ENCODE results near the gene UCHL3.
A peak's percentile ranks its signal among the peaks of the same experiment; 100 is the strongest.

The UCHL3 gene

DNA sequence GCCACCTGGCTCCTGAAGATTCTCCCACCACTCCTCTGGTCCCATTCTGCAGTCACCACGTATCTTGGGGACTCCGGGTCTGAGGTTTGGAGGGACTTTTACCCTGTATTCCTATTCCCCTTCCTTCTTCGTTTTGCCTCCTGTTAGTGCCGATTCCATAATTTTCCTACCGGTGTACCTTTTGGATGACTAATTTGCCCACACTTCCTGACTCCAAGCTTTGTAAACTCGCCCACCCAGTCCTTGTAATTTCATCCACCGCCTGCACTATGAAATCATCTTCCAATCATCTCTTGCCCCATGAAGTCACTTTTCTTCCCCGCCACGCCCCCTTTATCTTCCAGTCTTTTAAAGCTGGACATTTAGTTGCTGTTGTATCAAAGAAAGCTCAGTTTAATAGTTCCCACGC, 572 bp downstream of the UCHL3 start:
- peak; percentile 41 for DNase-seq (ENCODE audit: low read depth)

GRCh38 chr13:75554464-75554863, 4.9 kb downstream of the UCHL3 start:
- no peak for DNase-seq (ENCODE audit: low read depth)

- no peak for DNase-seq (ENCODE audit: low read depth)
Measured at GRCh38 chr13:75554981-75555380, 5.4 kb downstream of the UCHL3 start.

- no peak for DNase-seq (ENCODE audit: low read depth)
Measured at GRCh38 chr13:75555836-75556235, 6.2 kb downstream of the UCHL3 start.

DNA sequence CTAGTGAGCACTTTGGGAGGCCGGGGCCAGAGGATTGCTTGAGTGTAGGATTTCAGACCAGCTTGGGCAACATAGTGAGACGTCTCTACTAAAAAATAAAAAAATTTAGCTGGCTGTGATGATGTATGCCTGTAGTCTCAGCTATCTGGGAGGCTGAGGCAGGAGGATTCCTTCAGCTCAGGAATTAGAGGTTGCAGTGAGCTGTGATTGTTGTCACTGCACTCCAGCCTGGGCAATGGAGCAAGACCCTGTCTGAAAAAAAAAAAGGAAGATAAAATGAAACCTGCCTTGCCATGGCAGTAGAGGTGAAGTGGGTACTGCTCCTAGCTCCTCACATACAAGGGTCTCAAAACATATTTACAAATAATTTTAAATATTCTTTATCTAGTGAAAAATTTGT, 7.4 kb downstream of the UCHL3 start:
- DNase-seq (ENCODE audit: low read depth) = no peak

GRCh38 chr13:75558145-75558840, 8.7 kb downstream of the UCHL3 start:
- DNase-seq (ENCODE audit: low read depth) = no peak

- peak; percentile 17 for DNase-seq (ENCODE audit: low read depth)
Measured at GRCh38 chr13:75566658-75567057, 17.1 kb downstream of the UCHL3 start.

- no peak for DNase-seq (ENCODE audit: low read depth)
Measured at GRCh38 chr13:75569576-75569975, 20.0 kb downstream of the UCHL3 start.

GRCh38 chr13:75579529-75579928, 29.9 kb downstream of the UCHL3 start:
- DNase-seq (ENCODE audit: low read depth) = no peak

DNA sequence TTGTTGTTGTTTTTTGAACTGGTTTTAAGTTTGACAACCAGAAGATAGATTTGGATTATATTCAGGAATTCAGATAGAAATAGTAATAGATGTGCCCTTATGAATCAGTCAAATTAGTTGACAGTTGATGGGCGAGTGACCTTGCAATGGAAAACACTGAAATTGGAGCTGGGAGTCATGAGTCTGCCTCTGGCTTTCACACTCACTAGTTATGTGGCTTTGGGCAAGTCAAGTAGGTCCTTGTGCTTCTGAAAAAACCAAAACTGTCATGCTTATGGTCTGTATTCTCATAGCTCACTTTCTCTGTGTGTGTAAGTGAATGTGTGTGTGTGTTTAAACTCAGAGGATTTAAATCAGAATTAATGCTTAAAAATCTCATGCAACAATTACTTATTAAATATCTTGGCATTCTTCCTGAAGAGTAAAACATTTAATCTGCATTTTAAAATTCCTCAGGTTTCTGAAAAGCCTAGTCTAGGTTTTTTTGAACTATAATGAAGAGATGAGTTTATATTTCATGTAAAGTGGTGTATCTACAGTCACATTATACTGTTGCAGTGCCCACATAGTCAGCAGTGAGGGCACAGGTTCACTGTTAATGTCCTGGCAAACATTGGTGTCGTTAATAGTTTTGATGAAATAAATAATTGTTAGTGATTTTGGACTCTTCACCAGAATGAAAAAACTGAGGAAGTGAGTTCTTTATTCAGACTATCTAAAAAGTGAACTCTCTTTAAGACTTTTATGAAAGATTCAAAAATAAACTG, 32.5 kb downstream of the UCHL3 start:
- DNase-seq (ENCODE audit: low read depth) = no peak

GRCh38 chr13:75583091-75583490, 33.5 kb downstream of the UCHL3 start:
- no peak for DNase-seq (ENCODE audit: low read depth)

DNA sequence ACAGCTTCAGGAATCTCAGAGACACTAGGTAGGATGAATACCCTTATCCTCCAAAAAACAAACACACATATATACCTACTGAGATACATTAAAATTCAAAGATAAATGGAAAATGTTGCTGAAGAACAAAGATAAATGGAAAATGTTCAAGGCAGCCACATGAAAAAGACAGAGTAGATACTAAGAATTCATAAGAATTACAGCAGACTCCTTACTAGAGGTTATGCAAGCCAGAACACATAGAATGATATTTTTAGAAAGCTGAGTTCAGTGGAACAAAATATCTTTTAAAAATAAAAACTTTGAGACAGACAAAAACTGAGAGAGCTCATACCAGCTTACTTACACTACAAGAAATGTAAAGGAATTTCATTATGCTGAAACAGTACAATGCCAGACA, 35.6 kb downstream of the UCHL3 start:
- no peak for DNase-seq (ENCODE audit: low read depth)

DNA sequence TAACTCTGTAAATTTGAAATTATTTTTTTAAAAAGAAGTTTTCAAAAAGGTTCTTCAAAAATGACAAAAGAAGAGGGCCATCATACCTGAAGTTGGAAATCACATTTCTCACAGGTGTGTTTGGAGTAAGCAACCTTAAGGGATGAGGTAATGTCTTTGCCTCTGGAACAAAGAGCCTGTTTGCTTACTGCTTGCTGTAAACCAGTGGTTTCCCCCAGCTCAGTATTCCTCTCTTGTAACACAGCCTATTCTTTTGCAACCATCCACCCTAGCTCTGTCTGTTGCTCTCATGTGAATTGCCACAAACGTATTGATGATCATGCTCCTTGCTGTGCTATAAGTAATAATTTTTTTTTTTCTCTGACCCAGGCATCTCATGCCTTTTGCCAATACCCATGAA, 38.1 kb downstream of the UCHL3 start:
- DNase-seq (ENCODE audit: low read depth) = no peak

DNA sequence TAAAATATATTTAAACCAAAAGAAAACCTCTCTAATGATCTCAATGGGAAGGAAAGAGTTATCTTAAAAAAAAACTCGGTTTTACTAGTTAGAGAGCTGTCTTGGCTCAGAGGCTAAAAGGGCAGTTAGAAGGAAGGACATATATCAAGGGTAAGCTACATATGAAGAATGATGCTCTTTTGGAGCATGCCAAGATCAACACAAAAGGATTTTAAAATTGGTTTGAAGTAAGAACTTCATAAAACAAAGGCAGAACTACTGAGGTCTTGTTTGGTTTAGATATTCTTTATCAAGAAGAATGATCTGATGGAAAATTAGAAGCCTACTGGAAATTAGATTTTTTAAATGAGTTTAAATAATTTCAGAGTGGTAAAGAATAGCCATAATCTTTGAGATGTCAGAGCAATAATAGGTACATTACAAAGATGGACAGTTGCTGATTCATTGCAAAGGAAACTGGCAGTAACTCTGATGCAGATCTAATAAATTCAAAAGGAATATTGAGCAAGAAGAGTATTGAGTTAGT, 47.1 kb downstream of the UCHL3 start:
- DNase-seq (ENCODE audit: low read depth) = no peak

DNA sequence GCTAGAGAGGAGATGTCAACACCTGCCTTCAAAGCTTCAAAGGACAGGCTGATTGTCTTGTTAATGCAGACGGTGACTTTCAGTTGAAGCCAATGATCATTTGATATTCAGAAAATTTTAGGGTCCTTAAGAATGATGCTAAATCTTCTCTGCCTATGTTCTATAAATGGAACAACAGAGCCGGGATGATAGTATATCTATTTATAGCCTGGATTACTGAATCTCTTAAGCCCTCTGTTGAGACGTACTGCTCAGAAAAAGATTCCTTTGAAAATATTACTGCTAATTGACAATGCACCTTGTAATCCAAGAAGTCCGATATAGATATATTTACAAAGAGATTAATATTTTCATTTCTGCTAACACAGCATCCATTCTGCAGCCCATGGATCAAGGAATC, 50.8 kb downstream of the UCHL3 start:
- DNase-seq (ENCODE audit: low read depth) = no peak

- DNase-seq (ENCODE audit: low read depth) = no peak
Measured at GRCh38 chr13:75603038-75603437, 53.4 kb downstream of the UCHL3 start.

- no peak for DNase-seq (ENCODE audit: low read depth)
Measured at GRCh38 chr13:75607447-75607846, 57.9 kb downstream of the UCHL3 start.

DNA sequence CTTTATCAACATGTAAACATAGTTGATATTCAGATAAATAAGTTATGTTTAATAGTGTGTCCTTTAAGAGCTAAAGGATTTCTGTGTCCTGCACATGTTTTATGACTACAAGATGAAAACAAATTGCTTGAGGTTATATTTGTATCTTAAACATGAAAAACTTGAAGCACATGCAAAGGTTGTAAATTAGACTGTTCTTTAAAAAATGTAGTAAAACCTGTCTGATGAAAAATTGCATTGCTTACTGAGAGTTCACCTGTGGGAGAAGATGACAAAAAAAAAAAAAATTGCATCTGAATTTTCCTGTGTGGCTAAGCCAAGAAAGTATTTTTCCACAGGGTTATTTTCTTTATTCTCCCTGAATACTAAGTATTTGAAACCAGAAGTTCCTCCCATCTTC, 60.9 kb downstream of the UCHL3 start:
- no peak for DNase-seq (ENCODE audit: low read depth)

GRCh38 chr13:75612354-75612753, 62.8 kb downstream of the UCHL3 start:
- no peak for DNase-seq (ENCODE audit: low read depth)

GRCh38 chr13:75617230-75617629, 67.6 kb downstream of the UCHL3 start:
- DNase-seq (ENCODE audit: low read depth) = no peak

- DNase-seq (ENCODE audit: low read depth) = no peak
Measured at GRCh38 chr13:75618308-75618707, 68.7 kb downstream of the UCHL3 start.

DNA sequence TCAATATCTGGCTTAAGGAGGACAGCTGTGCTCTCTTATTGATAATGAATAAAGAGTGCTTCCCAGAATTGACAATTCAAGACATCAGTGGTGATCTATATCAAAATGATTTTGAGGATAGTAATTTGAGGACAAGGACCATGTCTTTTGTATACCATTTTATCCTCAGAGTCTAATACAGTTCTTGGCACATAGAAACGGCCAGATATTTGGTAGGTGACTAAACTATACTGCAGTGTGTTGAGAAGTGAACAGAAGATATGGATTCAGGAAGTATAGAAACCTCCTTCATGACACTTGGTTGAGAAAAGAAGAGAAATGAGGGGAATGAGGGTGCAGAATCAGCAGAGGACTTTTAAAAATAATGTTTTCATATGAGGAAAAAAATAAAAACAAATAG, 70.4 kb downstream of the UCHL3 start:
- DNase-seq (ENCODE audit: low read depth) = no peak

GRCh38 chr13:75621147-75621546, 71.6 kb downstream of the UCHL3 start:
- no peak for DNase-seq (ENCODE audit: low read depth)

DNA sequence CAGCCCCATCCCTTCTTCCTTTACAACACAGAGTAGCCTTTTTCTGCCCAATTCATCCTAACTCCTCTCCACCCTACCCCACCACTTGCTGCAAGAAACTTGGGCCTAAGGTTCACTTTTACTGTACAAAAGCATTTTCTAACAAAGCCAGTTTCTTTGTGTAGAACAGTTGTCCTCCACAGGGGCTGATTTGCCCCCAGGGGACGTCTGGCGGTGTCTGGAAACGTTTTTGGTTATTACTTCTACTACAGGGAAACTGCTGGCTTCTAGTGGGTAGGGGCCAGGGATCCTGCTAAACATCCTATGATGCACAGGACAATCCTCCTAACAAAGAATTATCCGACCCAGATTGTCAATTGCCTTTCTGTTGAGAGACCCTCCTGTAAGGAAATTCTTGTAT, 79.2 kb downstream of the UCHL3 start:
- no peak for DNase-seq (ENCODE audit: low read depth)

Data from fibroblast of the conjunctiva (primary cell).